ENCODE results near the gene NUDT14.

NUDT14 gene

DNA sequence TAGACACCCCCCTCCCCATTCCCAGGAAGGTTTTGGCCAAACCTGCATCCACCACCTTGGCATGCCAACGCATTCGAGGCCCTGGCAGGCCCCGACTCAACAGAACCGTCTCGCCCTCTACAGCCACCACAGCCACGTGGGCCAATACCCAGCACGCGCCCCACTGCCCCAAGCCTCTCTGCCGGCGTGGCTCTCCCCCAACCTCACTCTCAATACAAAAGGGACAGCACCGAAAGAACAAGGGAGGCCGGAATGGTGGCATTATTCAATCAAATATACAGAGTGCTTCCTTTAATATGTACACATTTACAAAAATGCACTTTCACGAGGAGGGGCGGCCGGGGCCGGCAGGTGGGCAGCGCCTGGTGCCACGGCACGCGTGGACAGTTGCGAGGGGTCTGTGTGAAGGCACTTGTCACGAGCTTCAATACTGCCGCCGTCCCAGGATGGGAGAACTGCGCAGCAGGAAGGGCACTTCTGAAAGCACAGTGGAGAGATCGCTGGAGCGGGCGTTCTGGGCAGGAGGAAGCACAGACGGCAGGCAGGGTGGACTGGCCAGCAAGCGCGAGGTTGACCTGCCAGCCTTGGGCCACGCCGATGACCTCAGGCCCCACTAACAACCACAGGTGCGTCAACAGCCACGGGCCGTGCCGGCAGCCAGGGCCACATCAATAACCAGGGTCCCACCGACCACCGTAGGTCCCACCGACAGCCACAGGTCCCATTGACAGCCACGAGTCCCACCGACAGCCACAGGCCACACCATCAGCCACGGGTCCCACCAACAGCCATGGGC, 39.4 kb downstream of the NUDT14 start:
- TF ChIP-seq ZNF274 (IDR thresholded peaks at IDR 0.05; ENCODE audit: low read depth, low read length) (no peak), YY1 (IDR thresholded peaks at IDR 0.05; ENCODE audit: insufficient read depth, insufficient read length) (no peak), SUZ12 (IDR thresholded peaks at IDR 0.05; ENCODE audit: extremely low read depth, insufficient read depth, insufficient read length) (no peak)
- no peak for DNase-seq (ENCODE audit: low read depth, low spot score)
- Histone ChIP-seq H3K4me1 (ENCODE audit: insufficient read depth, insufficient read length) (peaks cover 7% of the 10 kb centered on the region), H3K9me3 (ENCODE audit: insufficient read depth, low read length) (peaks cover 17% of the 10 kb centered on the region; the same call in 1 of the 2 replicates), H3K36me3 (ENCODE audit: insufficient read depth, insufficient read length, low read length) (peaks cover 30% of the 10 kb centered on the region), H3K27me3 (ENCODE audit: insufficient read depth, insufficient read length) (no peaks in the 10 kb centered on the region), H3K9ac (ENCODE audit: insufficient read length, low read depth) (no peak overlapping the region), H3K4me3 (ENCODE audit: insufficient read length, low read depth) (no peak overlapping the region)

DNA sequence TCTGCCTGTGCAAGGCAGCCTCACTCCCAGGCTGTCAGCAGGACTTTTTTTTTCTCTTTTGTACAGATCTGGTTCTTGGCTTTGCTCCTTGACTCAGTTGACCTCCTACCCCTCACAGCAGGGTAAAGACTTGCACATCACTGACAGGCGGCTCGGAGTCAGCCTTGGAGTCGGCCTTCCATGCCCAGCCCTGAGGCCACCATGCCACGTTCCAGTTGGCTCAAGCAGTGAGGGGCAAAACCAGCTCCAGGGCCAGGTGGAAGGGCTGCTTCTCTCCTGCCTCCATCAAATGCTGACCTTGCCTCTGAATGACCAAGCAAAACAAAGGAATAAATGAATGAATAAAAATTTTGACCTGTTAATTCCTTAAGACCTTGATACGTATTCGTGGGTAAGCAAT, 40.1 kb downstream of the NUDT14 start:
- peaks cover 23% of the 10 kb centered on the region for H3K36me3 ChIP-seq (ENCODE audit: insufficient read depth, insufficient read length, low read length)
- TF ChIP-seq SUZ12 (IDR thresholded peaks at IDR 0.05; ENCODE audit: extremely low read depth, insufficient read depth, insufficient read length) (no peak), YY1 (IDR thresholded peaks at IDR 0.05; ENCODE audit: insufficient read depth, insufficient read length) (no peak), ZNF274 (IDR thresholded peaks at IDR 0.05; ENCODE audit: low read depth, low read length) (no peak)
- H3K9ac ChIP-seq (ENCODE audit: insufficient read length, low read depth): no peak overlapping the region
- peaks cover 7% of the 10 kb centered on the region for H3K4me1 ChIP-seq (ENCODE audit: insufficient read depth, insufficient read length)
- no peak overlapping the region for H3K4me3 ChIP-seq (ENCODE audit: insufficient read length, low read depth)
- no peak for DNase-seq (ENCODE audit: low read depth, low spot score)
- peaks cover 17% of the 10 kb centered on the region; the same call in 1 of the 2 replicates for H3K9me3 ChIP-seq (ENCODE audit: insufficient read depth, low read length)
- H3K27me3 ChIP-seq (ENCODE audit: insufficient read depth, insufficient read length): no peaks in the 10 kb centered on the region

DNA sequence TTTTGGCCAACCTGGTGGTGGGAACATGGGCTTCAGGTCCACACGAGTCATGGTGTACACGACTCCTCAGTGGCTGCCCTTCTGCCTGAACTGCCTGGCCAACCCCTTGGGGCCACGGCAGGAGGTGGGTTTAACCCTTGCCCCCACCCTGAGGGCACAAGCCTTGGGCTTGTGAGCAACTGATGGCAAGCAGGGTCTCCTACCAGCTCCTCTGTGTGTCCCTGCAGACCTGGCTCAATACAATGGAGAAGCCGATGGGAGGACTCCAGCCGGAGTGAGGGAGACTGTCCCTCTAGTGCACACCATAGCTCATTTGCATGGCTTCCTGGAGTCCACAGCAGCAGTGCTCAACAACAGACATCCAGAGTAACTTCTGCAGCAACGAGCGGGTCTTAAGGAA, 40.5 kb downstream of the NUDT14 start:
- no peak for DNase-seq (ENCODE audit: low read depth, low spot score)
- TF ChIP-seq SUZ12 (IDR thresholded peaks at IDR 0.05; ENCODE audit: extremely low read depth, insufficient read depth, insufficient read length) (no peak), YY1 (IDR thresholded peaks at IDR 0.05; ENCODE audit: insufficient read depth, insufficient read length) (no peak)

GRCh38 chr14:105139831-105140239, 41.3 kb downstream of the NUDT14 start:
- Histone ChIP-seq H3K9ac (ENCODE audit: insufficient read length, low read depth) (no peak overlapping the region), H3K4me1 (ENCODE audit: insufficient read depth, insufficient read length) (peaks cover 7% of the 10 kb centered on the region), H3K27me3 (ENCODE audit: insufficient read depth, insufficient read length) (no peaks in the 10 kb centered on the region), H3K36me3 (ENCODE audit: insufficient read depth, insufficient read length, low read length) (peaks cover 15% of the 10 kb centered on the region), H3K9me3 (ENCODE audit: insufficient read depth, low read length) (peaks cover 17% of the 10 kb centered on the region; the same call in 1 of the 2 replicates), H3K4me3 (ENCODE audit: insufficient read length, low read depth) (no peak overlapping the region)
- no peak for DNase-seq (ENCODE audit: low read depth, low spot score)
- no peak for TF ChIP-seq ZNF274 (IDR thresholded peaks at IDR 0.05; ENCODE audit: low read depth, low read length)
- TF ChIP-seq SUZ12 (IDR thresholded peaks at IDR 0.05; ENCODE audit: extremely low read depth, insufficient read depth, insufficient read length): no peak
- TF ChIP-seq YY1 (IDR thresholded peaks at IDR 0.05; ENCODE audit: insufficient read depth, insufficient read length): no peak

More for the DNA sequence above, 40.5 kb downstream of the NUDT14 start:
- Histone ChIP-seq H3K36me3 (ENCODE audit: insufficient read depth, insufficient read length, low read length) (peaks cover 20% of the 10 kb centered on the region), H3K9me3 (ENCODE audit: insufficient read depth, low read length) (peaks cover 17% of the 10 kb centered on the region; the same call in 1 of the 2 replicates), H3K4me1 (ENCODE audit: insufficient read depth, insufficient read length) (peaks cover 7% of the 10 kb centered on the region), H3K27me3 (ENCODE audit: insufficient read depth, insufficient read length) (no peaks in the 10 kb centered on the region), H3K4me3 (ENCODE audit: insufficient read length, low read depth) (no peak overlapping the region), H3K9ac (ENCODE audit: insufficient read length, low read depth) (no peak overlapping the region)

DNA sequence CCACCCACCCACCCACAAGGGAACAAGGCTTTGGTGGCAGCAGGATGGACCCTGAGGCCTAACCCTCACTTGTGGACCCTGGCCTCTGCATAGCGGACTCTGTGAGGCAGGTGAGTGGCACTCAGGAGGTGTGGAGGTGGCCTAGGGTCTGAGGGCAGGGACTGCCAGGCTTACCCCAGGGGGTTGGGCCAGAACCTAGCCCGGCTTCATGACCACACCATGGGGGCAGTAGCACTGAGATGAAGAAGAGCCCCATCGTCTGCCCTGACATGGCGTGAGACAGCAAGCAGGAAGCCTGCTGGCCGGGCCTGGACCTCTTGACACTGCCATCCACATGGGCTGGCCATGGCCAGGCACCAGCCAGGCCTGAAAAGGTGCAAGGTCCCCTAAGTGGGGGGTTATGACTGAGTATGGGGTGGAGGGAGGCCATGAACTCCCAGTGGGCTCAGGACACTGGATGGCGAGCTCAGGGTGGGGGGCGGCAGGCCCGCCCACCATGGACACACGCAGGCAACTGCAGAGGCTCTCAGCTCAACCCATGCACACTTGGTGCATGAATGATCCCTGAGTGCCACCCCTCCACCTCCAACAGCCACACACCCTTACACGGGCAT, 41.8 kb downstream of the NUDT14 start:
- peaks cover 17% of the 10 kb centered on the region; the same call in 1 of the 2 replicates for H3K9me3 ChIP-seq (ENCODE audit: insufficient read depth, low read length)
- H3K36me3 ChIP-seq (ENCODE audit: insufficient read depth, insufficient read length, low read length): peaks cover 13% of the 10 kb centered on the region
- H3K4me1 ChIP-seq (ENCODE audit: insufficient read depth, insufficient read length): peaks cover 7% of the 10 kb centered on the region
- no peak for DNase-seq (ENCODE audit: low read depth, low spot score)
- no peaks in the 10 kb centered on the region for H3K27me3 ChIP-seq (ENCODE audit: insufficient read depth, insufficient read length)
- H3K4me3 ChIP-seq (ENCODE audit: insufficient read length, low read depth): no peak overlapping the region
- H3K9ac ChIP-seq (ENCODE audit: insufficient read length, low read depth): no peak overlapping the region
- TF ChIP-seq SUZ12 (IDR thresholded peaks at IDR 0.05; ENCODE audit: extremely low read depth, insufficient read depth, insufficient read length) (no peak), YY1 (IDR thresholded peaks at IDR 0.05; ENCODE audit: insufficient read depth, insufficient read length) (no peak), ZNF274 (IDR thresholded peaks at IDR 0.05; ENCODE audit: low read depth, low read length) (no peak)

- Histone ChIP-seq H3K4me1 (ENCODE audit: insufficient read depth, insufficient read length) (peaks cover 7% of the 10 kb centered on the region), H3K36me3 (ENCODE audit: insufficient read depth, insufficient read length, low read length) (peaks cover 13% of the 10 kb centered on the region), H3K9me3 (ENCODE audit: insufficient read depth, low read length) (peaks cover 17% of the 10 kb centered on the region; the same call in 1 of the 2 replicates), H3K27me3 (ENCODE audit: insufficient read depth, insufficient read length) (no peaks in the 10 kb centered on the region), H3K4me3 (ENCODE audit: insufficient read length, low read depth) (no peak overlapping the region), H3K9ac (ENCODE audit: insufficient read length, low read depth) (no peak overlapping the region)
- DNase-seq (ENCODE audit: low read depth, low spot score): no peak
- TF ChIP-seq ZNF274 (IDR thresholded peaks at IDR 0.05; ENCODE audit: low read depth, low read length): no peak
- TF ChIP-seq YY1 (IDR thresholded peaks at IDR 0.05; ENCODE audit: insufficient read depth, insufficient read length): no peak
- no peak for TF ChIP-seq SUZ12 (IDR thresholded peaks at IDR 0.05; ENCODE audit: extremely low read depth, insufficient read depth, insufficient read length)
Measured at GRCh38 chr14:105138551-105139111, 42.5 kb downstream of the NUDT14 start.

DNA sequence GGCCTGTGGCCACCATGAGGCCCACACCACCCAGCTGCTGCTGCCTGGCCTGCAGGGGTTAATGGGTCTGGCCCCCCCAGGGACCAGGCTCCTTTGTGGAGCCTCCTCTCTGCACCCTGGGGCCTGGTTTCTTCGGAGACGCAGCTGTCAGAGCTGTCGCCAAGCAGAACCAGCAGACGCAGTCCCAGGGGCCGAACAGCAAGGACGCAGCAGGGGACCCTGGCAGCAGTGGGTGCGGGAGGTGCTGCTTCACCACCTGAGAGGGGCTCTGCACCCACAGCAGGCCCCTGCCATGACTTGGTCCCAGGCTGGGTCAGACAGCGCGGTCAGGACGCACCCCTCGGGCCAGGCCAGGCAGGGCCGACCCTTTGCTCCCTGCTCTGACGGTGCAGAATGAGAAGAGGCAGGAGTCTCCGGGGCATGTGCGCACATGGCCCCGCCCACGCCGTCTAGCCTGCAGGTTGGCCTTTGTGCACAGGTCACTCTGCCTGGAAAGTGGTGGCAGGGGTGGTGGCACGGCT, 43.0 kb downstream of the NUDT14 start:
- Histone ChIP-seq H3K36me3 (ENCODE audit: insufficient read depth, insufficient read length, low read length) (peaks cover 10% of the 10 kb centered on the region), H3K9ac (ENCODE audit: insufficient read length, low read depth) (no peak overlapping the region), H3K9me3 (ENCODE audit: insufficient read depth, low read length) (peaks cover 17% of the 10 kb centered on the region; the same call in 1 of the 2 replicates), H3K4me1 (ENCODE audit: insufficient read depth, insufficient read length) (peaks cover 7% of the 10 kb centered on the region), H3K4me3 (ENCODE audit: insufficient read length, low read depth) (no peak overlapping the region), H3K27me3 (ENCODE audit: insufficient read depth, insufficient read length) (no peaks in the 10 kb centered on the region)
- TF ChIP-seq ZNF274 (IDR thresholded peaks at IDR 0.05; ENCODE audit: low read depth, low read length): no peak
- TF ChIP-seq SUZ12 (IDR thresholded peaks at IDR 0.05; ENCODE audit: extremely low read depth, insufficient read depth, insufficient read length): no peak
- DNase-seq (ENCODE audit: low read depth, low spot score): no peak
